Panc1 (cell line): ENCODE measurements around the gene LCN6.

Experiments
- SIN3A ChIP-seq: IDR thresholded peaks from 2 replicates; pipeline ENCODE4 v1.6.1; 2012; ENCODE audit warnings: low read depth, mild to moderate bottlenecking, low read length, moderate library complexity, borderline replicate concordance; ENCODE audit not compliant: insufficient read depth
- TF ChIP-seq, protein P1 (sequence below): fragments of 450-650 bp; IDR thresholded peaks from 2 replicates; pipeline ENCODE4 v1.5.1; 2017; ENCODE audit warnings: mild to moderate bottlenecking

DNA sequence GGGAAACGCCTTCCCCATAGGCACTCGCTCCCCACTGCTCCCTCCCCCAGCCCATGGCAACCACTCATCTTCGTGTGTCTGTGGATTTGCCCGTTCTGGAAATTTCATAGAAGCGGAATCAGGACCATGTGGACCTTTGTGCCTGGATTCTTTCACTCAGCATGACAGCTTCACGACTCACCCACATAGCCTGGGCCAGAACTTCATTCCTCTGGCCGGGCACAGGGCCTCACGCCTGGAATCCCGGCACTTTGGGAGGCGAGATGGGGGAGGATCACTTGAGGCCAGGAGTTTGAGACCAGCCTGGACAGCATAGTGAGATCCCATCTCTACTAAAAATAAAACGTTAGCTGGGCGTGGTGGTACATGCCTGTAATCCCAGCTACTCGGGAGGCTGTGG, 48.0 kb downstream of the LCN6 start:
- TF ChIP-seq, protein P1, sequence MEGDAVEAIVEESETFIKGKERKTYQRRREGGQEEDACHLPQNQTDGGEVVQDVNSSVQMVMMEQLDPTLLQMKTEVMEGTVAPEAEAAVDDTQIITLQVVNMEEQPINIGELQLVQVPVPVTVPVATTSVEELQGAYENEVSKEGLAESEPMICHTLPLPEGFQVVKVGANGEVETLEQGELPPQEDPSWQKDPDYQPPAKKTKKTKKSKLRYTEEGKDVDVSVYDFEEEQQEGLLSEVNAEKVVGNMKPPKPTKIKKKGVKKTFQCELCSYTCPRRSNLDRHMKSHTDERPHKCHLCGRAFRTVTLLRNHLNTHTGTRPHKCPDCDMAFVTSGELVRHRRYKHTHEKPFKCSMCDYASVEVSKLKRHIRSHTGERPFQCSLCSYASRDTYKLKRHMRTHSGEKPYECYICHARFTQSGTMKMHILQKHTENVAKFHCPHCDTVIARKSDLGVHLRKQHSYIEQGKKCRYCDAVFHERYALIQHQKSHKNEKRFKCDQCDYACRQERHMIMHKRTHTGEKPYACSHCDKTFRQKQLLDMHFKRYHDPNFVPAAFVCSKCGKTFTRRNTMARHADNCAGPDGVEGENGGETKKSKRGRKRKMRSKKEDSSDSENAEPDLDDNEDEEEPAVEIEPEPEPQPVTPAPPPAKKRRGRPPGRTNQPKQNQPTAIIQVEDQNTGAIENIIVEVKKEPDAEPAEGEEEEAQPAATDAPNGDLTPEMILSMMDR = no peak
- TF ChIP-seq SIN3A = no peak
